ENCODE results near the gene KCNK17. TPM values are rescaled to one million over a fixed set of nuclear protein-coding genes. Genes with fewer than 3 reads are reported as not detected.

The KCNK17 gene
- total RNA-seq, 1 donor from 2014 or later: not detected

DNA sequence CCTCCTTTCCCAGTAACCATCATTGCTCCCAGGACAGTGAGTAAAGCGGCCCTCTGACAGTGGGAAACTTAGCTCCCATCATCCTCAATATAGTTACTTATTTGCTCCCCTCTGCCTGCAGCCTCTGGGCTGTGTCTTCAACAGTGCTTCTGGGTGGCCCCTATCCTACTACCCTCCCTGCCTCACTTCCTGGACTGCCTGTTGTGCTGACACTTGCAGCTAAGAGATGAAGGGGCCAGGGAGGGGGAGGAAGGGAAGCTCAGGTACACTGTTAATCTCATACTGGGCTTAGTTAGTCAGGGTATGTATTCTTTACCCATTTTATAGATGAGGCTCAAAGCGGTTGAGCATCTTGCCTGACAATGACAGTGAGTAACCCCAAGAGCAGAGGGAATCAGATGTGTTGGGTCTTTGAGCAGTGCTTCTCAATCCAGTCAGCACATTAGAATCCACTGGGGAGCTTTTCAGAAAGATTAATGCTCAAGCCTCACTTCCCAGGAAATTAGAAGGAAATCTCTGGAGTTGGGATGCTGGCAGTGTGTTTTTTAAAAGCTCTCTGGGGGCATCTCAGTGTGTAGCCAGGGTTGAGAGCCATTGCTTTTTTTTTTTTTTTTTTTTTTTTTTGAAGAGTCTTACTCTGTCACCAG, 57.8 kb downstream of the KCNK17 start:
- TF ChIP-seq, protein P1, sequence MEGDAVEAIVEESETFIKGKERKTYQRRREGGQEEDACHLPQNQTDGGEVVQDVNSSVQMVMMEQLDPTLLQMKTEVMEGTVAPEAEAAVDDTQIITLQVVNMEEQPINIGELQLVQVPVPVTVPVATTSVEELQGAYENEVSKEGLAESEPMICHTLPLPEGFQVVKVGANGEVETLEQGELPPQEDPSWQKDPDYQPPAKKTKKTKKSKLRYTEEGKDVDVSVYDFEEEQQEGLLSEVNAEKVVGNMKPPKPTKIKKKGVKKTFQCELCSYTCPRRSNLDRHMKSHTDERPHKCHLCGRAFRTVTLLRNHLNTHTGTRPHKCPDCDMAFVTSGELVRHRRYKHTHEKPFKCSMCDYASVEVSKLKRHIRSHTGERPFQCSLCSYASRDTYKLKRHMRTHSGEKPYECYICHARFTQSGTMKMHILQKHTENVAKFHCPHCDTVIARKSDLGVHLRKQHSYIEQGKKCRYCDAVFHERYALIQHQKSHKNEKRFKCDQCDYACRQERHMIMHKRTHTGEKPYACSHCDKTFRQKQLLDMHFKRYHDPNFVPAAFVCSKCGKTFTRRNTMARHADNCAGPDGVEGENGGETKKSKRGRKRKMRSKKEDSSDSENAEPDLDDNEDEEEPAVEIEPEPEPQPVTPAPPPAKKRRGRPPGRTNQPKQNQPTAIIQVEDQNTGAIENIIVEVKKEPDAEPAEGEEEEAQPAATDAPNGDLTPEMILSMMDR (IDR thresholded peaks at IDR 0.05): no peak
- Histone ChIP-seq H3K4me3 (no peak overlapping the region), H3K9me3 (no peaks in the 10 kb centered on the region), H3K27me3 (no peaks in the 10 kb centered on the region), H3K36me3 (no peaks in the 10 kb centered on the region), H3K4me1 (no peaks in the 10 kb centered on the region), H3K27ac (no peak overlapping the region)
- intact Hi-C loops (cut with DNase I): no loop called here
- no peak for DNase-seq (ENCODE audit: low spot score in 2 of 2)

DNA sequence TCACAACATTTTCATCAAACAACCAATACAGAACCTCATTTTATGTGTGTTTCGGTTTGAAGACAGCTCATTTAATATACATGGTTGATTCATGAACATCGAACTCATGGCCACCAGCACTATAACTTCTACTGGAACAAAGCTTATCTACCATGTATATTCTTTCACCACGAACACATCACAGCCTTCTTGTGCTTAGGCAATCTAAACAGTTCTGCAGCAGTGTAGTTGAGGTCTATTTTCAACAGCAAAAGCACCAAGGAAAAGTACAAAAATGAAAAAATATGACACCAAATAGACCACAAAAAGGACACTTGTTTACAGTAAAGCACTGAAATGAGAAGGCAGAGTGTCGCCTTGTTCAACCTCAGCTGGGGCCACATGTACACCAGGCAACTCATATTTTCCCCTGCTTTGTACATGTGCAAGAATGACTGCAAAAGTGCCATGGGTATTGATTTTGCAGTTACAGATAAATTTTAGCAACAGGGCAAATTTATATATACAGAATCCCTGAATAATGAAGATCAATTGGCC, 59.2 kb downstream of the KCNK17 start:
- Histone ChIP-seq H3K27ac (no peak overlapping the region), H3K27me3 (no peaks in the 10 kb centered on the region), H3K36me3 (no peaks in the 10 kb centered on the region), H3K4me1 (no peaks in the 10 kb centered on the region), H3K4me3 (no peak overlapping the region), H3K9me3 (no peaks in the 10 kb centered on the region)
- intact Hi-C loops (cut with DNase I): no loop called here
- no peak for DNase-seq (ENCODE audit: low spot score in 2 of 2)
- TF ChIP-seq, protein P1 (IDR thresholded peaks at IDR 0.05): no peak

DNA sequence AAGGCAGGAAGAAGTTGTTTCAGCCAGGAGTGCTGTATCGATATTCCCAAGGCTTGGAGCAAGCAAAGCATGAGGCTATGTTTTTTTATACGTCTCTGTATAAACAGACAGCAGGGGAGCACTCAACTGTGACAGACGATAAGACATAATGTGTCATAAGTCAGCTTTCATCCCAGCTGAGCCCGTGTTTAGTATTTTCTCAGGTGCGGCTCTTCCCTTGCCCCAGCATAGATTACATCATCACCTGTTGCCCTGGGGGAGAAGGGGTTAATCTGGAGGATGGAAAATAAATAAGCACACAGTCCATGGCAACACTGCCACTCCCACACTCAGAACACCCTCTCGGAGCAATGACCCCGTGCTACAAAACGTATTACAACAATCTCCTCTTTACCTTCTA, 62.8 kb downstream of the KCNK17 start:
- no peak overlapping the region for H3K4me3 ChIP-seq
- H3K36me3 ChIP-seq: no peaks in the 10 kb centered on the region
- TF ChIP-seq, protein P1 (IDR thresholded peaks at IDR 0.05): no peak
- H3K9me3 ChIP-seq: no peaks in the 10 kb centered on the region
- intact Hi-C loops (cut with DNase I): no loop called here
- H3K27ac ChIP-seq: no peak overlapping the region
- H3K4me1 ChIP-seq: no peaks in the 10 kb centered on the region
- H3K27me3 ChIP-seq: no peaks in the 10 kb centered on the region
- DNase-seq (ENCODE audit: low spot score in 2 of 2): no peak

DNA sequence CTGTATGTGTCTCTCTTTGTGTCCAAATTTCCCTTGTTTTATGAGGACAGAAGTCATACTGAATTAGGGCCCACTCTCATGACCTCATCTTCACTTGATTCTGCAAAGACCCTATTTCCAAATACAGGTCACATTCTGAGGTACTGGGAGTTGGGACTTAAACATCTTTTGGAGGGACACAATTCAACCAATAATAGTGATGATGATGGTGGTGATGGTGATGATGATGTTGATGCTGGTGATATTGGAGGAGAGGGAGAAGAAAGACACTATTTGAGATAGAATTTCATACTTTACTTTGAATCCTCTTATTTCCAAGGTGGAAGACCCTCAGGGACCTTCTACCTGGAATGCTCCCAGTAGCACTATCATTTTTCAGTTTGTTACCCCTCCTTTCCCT, 63.7 kb downstream of the KCNK17 start:
- intact Hi-C loops (cut with DNase I): no loop called here
- no peak for DNase-seq (ENCODE audit: low spot score in 2 of 2)
- TF ChIP-seq, protein P1 (IDR thresholded peaks at IDR 0.05): no peak

GRCh38 chr6:39249278-39249677, 64.9 kb downstream of the KCNK17 start:
- Histone ChIP-seq H3K4me3 (no peak overlapping the region), H3K4me1 (no peaks in the 10 kb centered on the region), H3K27ac (no peak overlapping the region), H3K27me3 (no peaks in the 10 kb centered on the region), H3K9me3 (no peaks in the 10 kb centered on the region), H3K36me3 (no peaks in the 10 kb centered on the region)
- TF ChIP-seq, protein P1 (IDR thresholded peaks at IDR 0.05): no peak
- intact Hi-C loops (cut with DNase I): no loop called here
- no peak for DNase-seq (ENCODE audit: low spot score in 2 of 2)

More for the DNA sequence above, 63.7 kb downstream of the KCNK17 start:
- H3K9me3 ChIP-seq: no peaks in the 10 kb centered on the region
- no peaks in the 10 kb centered on the region for H3K36me3 ChIP-seq
- no peaks in the 10 kb centered on the region for H3K27me3 ChIP-seq
- H3K27ac ChIP-seq: no peak overlapping the region
- H3K4me3 ChIP-seq: no peak overlapping the region
- no peaks in the 10 kb centered on the region for H3K4me1 ChIP-seq

Other genes starting within 250 kb of the KCNK17 start
- 2.1 TPM for gene SAYSD1, start 199.2 kb downstream of the KCNK17 start, total RNA-seq
- gene KCNK5, start 84.9 kb downstream of the KCNK17 start, total RNA-seq: 2.6 TPM
- gene KCNK16, start 8.3 kb upstream of the KCNK17 start, total RNA-seq: not detected